GM12892 (cell line): ENCODE results near the gene MACROD2.

ENCODE experiments used
- POLR2A ChIP-seq: IDR thresholded peaks from 2 replicates; pipeline ENCODE4 v1.6.1; 2011; ENCODE audit warnings: low read depth, low read length, control low read depth
- POLR2AphosphoS5 ChIP-seq: IDR thresholded peaks from 2 replicates; pipeline ENCODE4 v1.6.1; 2011; ENCODE audit warnings: low read depth, low read length, control low read depth
- TAF1 ChIP-seq: IDR thresholded peaks from 2 replicates; pipeline ENCODE4 v1.6.1; 2011; ENCODE audit warnings: low read depth, mild to moderate bottlenecking, control low read depth, low read length, borderline replicate concordance

DNA sequence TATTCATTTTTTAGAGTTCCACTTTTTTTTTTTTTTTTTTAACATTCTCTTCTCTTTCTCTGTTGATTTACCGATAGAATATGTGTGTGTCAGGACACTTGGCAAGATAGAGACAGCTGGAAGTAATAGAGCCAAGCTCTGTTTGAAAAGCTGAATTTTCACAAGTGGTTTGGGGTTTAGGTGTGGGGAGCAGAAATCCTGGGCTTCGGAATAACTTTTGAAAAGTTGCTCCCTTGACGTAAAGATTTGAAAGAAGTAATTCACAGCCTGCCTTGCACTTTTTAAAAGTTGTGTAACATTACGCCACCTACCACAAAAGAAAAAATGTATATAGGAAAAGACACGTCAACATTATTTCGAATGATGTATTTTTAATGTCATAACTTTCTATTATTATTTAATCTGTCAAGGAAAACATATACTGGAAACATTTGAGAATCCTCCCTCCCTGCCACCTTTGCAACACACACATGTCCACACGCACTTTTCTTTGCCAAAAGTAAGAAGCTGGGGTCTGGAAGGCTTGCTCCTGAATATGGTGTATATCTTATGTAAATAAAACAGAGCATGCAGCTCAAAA, 1660.1 kb downstream of the MACROD2 start:
- TF ChIP-seq POLR2A (no peak), TAF1 (no peak), POLR2AphosphoS5 (no peak)
